Right renal pelvis (tissue), 4 donors: Measurements from ENCODE around the gene USP17L22. TPM values are rescaled to one million over a fixed set of nuclear protein-coding genes. Genes with fewer than 3 reads are reported as not detected.
"Not testable (repeated sequence)": the region's sequence is repeated elsewhere in the genome, so short reads cannot be mapped to it uniquely, and the experiment has no call there.

Source experiments
- DNase-seq, 4 donors: peaks; one replicate each; pipeline ENCODE4 v3.0.0-alpha.2; 2013; ENCODE audit warnings: low read depth in 4 of 4, low spot score in 3 of 4, missing footprints in 1 of 4
- polyA plus RNA-seq, 4 donors: library from polyadenylated mRNA; unstranded; fragments of 120-200 nt; gene quantifications; one replicate each; pipeline ENCODE4 v1.2.1, GENCODE V29; 2013; ENCODE audit not compliant: insufficient read length in 4 of 4

USP17L22 gene, protein sequence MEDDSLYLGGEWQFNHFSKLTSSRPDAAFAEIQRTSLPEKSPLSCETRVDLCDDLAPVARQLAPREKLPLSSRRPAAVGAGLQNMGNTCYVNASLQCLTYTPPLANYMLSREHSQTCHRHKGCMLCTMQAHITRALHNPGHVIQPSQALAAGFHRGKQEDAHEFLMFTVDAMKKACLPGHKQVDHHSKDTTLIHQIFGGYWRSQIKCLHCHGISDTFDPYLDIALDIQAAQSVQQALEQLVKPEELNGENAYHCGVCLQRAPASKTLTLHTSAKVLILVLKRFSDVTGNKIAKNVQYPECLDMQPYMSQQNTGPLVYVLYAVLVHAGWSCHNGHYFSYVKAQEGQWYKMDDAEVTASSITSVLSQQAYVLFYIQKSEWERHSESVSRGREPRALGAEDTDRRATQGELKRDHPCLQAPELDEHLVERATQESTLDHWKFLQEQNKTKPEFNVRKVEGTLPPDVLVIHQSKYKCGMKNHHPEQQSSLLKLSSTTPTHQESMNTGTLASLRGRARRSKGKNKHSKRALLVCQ
- not detected for polyA plus RNA-seq

GRCh38 chr4:9267319-9267718 lies at the start of gene USP17L22:
Gene USP17L22 (plus strand): TSS chr4:9267619. CDS start chr4:9267619, 0 bp downstream.
- DNase-seq: not testable (repeated sequence)

- DNase-seq: not testable (repeated sequence)
Measured at GRCh38 chr4:9219852-9220251, 47.6 kb upstream of the USP17L22 start, which contains the start of gene USP17L12. Gene USP17L12 (plus strand): TSS chr4:9220152. CDS start chr4:9220152, 0 bp downstream.

- DNase-seq: not testable (repeated sequence)
Measured at GRCh38 chr4:9224596-9224995, 42.8 kb upstream of the USP17L22 start, which contains the start of gene USP17L13. Gene USP17L13 (plus strand): TSS chr4:9224896. CDS start chr4:9224896, 0 bp downstream.

DNA sequence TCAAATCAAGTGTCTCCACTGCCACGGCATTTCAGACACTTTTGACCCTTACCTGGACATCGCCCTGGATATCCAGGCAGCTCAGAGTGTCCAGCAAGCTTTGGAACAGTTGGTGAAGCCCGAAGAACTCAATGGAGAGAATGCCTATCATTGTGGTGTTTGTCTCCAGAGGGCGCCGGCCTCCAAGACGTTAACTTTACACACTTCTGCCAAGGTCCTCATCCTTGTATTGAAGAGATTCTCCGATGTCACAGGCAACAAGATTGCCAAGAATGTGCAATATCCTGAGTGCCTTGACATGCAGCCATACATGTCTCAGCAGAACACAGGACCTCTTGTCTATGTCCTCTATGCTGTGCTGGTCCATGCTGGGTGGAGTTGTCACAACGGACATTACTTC lies 37.2 kb upstream of the USP17L22 start:
- not testable (repeated sequence) for DNase-seq

- not testable (repeated sequence) for DNase-seq
Measured at GRCh38 chr4:9234085-9234484, 33.3 kb upstream of the USP17L22 start, which contains the start of gene USP17L15. Gene USP17L15 (plus strand): TSS chr4:9234385. CDS start chr4:9234385, 0 bp downstream.

- not testable (repeated sequence) for DNase-seq
Measured at GRCh38 chr4:9238461-9238860, 29.0 kb upstream of the USP17L22 start.

GRCh38 chr4:9243579-9243978 lies 23.8 kb upstream of the USP17L22 start, which contains the start of gene USP17L17:
Gene USP17L17 (plus strand): TSS chr4:9243879. CDS start chr4:9243879, 0 bp downstream.
- DNase-seq: not testable (repeated sequence)

- not testable (repeated sequence) for DNase-seq
Measured at GRCh38 chr4:9247953-9248680, 19.3 kb upstream of the USP17L22 start, which contains the start of gene USP17L18. Gene USP17L18 (plus strand): TSS chr4:9248630. CDS start chr4:9248630, 0 bp downstream.

GRCh38 chr4:9253078-9253477 lies 14.3 kb upstream of the USP17L22 start, which contains the start of gene USP17L19:
Gene USP17L19 (plus strand): TSS chr4:9253378. CDS start chr4:9253378, 0 bp downstream.
- DNase-seq: not testable (repeated sequence)

GRCh38 chr4:9257824-9258223 lies 9.6 kb upstream of the USP17L22 start, which contains the start of gene USP17L20:
Gene USP17L20 (plus strand): TSS chr4:9258124. CDS start chr4:9258124, 0 bp downstream.
- DNase-seq: not testable (repeated sequence)

GRCh38 chr4:9262572-9262971 lies 4.8 kb upstream of the USP17L22 start, which contains the start of gene USP17L21:
Gene USP17L21 (plus strand): TSS chr4:9262872. CDS start chr4:9262872, 0 bp downstream.
- DNase-seq: not testable (repeated sequence)

DNA sequence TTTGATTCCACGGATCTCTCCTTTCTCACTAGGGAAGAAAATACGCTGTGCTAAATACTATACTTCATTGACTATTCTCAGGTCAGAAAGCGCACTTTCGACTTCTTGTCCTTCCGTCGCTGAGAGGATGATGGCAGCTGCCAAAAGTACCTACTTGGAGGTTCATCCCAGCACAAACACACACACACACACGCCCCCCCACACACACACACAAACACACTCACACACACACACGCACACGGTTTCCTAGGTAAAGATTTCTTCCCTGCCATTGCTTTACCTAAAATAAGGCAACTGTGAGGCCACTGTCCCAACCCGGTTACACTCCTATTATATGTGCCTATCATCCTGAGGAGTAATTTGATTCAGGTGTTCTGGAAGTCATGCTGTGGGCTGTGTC lies 4.3 kb downstream of the USP17L22 start:
- not testable (repeated sequence) for DNase-seq

Other genes starting within 250 kb of the USP17L22 start
- under 1 TPM in 1 of 4 donors, not detected in 3; 0.05 TPM for gene FAM90A26, start 97.2 kb upstream of the USP17L22 start, polyA plus RNA-seq
- gene USP17L10, start 57.0 kb upstream of the USP17L22 start, polyA plus RNA-seq: not detected
- gene USP17L11, start 52.2 kb upstream of the USP17L22 start, polyA plus RNA-seq: not detected
- gene USP17L12, start 47.5 kb upstream of the USP17L22 start, polyA plus RNA-seq: not detected
- gene USP17L13, start 42.7 kb upstream of the USP17L22 start, polyA plus RNA-seq: not detected
- under 1 TPM in 1 of 4 donors, not detected in 3; 0.11 TPM for gene USP17L15, start 33.2 kb upstream of the USP17L22 start, polyA plus RNA-seq
- gene USP17L17, start 23.7 kb upstream of the USP17L22 start, polyA plus RNA-seq: not detected
- not detected for gene USP17L18, start 19.0 kb upstream of the USP17L22 start, polyA plus RNA-seq
- gene USP17L19, start 14.2 kb upstream of the USP17L22 start, polyA plus RNA-seq: not detected
- not detected for gene USP17L20, start 9.5 kb upstream of the USP17L22 start, polyA plus RNA-seq
- not detected for gene USP17L21, start 4.7 kb upstream of the USP17L22 start, polyA plus RNA-seq
- gene USP17L24, start 57.5 kb downstream of the USP17L22 start, polyA plus RNA-seq: not detected
- not detected for gene USP17L25, start 62.3 kb downstream of the USP17L22 start, polyA plus RNA-seq
- gene USP17L26, start 67.0 kb downstream of the USP17L22 start, polyA plus RNA-seq: not detected
- not detected for gene USP17L5, start 71.8 kb downstream of the USP17L22 start, polyA plus RNA-seq
- not detected for gene USP17L27, start 76.5 kb downstream of the USP17L22 start, polyA plus RNA-seq
- not detected for gene USP17L28, start 81.3 kb downstream of the USP17L22 start, polyA plus RNA-seq
- not detected for gene USP17L29, start 86.0 kb downstream of the USP17L22 start, polyA plus RNA-seq
- not detected for gene USP17L30, start 95.5 kb downstream of the USP17L22 start, polyA plus RNA-seq
- gene DEFB131A, start 176.8 kb downstream of the USP17L22 start, polyA plus RNA-seq: not detected